SK-N-SH (cell line): ENCODE measurements around the gene BABAM1. TPM values are rescaled to one million over a fixed set of nuclear protein-coding genes. Genes with fewer than 3 reads are reported as not detected.

Source experiments
- CTCF ChIA-PET: fragments of 300-600, 350-600 bp; formaldehyde crosslinking; extraction: SDS; loops from one replicate; lab custom pipeline; 2021; lab: Yijun Ruan, JAX
- POLR2A ChIA-PET: fragments of 350-600 bp; sonication (Branson Sonifier 250); formaldehyde crosslinking; extraction: SDS; loops from one replicate; lab custom pipeline; 2020; ENCODE audit warnings: antibody characterized with exemption, inconsistent platforms; lab: Yijun Ruan, JAX
- DNase-seq: peaks from one replicate; pipeline ENCODE4 v3.0.0; 2012
- H2AFZ ChIP-seq: fragments of 200-600 bp; sonication (generic); 2 replicates; pipeline ENCODE4 v1.8.1; 2016; ENCODE audit warnings: antibody characterized with exemption, mild to moderate bottlenecking, low read depth
- H3F3A ChIP-seq: fragments of 200-600 bp; sonication (generic); replicated peaks from 2 replicates; pipeline ENCODE3; 2016; ENCODE audit warnings: antibody characterized with exemption, mild to moderate bottlenecking; ENCODE audit not compliant: insufficient read depth
- H3K27ac ChIP-seq, 2 experiments: fragments of 200-500 bp in 1 of 2; fragments of 200-600 bp in 1 of 2; sonication (Bioruptor generic) in 1 of 2; sonication (generic), shearing (Covaris generic) in 1 of 2; 2 replicates each; pipeline versions ENCODE4 v1.5.1 to v1.6.1; 2014 to 2016; ENCODE audit warnings: low read depth in 2 of 2, inconsistent platforms in 1 of 2, low read length in 1 of 2, mild to moderate bottlenecking in 1 of 2, mixed read lengths in 1 of 2
- H3K27me3 ChIP-seq: fragments of 200-600 bp; sonication (generic), shearing (Covaris generic); 2 replicates; pipeline ENCODE4 v1.6.1; 2016; ENCODE audit warnings: mixed run types; ENCODE audit not compliant: insufficient read depth
- H3K36me3 ChIP-seq, 2 experiments: fragments of 200-500 bp in 1 of 2; fragments of 200-600 bp in 1 of 2; sonication (Bioruptor generic) in 1 of 2; sonication (generic) in 1 of 2; replicated peaks in 1 of 2; 2 replicates each; pipeline versions ENCODE3 to v1.5.1; 2014 to 2016; ENCODE audit warnings: low read length in 1 of 2, mild to moderate bottlenecking in 1 of 2; ENCODE audit not compliant: insufficient read depth in 2 of 2, control insufficient read depth in 1 of 2
- H3K4me1 ChIP-seq, 2 experiments: fragments of 200-500 bp in 1 of 2; fragments of 200-600 bp in 1 of 2; sonication (Bioruptor generic) in 1 of 2; sonication (generic), shearing (Covaris generic) in 1 of 2; 2 replicates each; pipeline versions ENCODE4 v1.5.1 to v1.6.1; 2014 to 2016; ENCODE audit warnings: low read depth in 1 of 2, low read length in 1 of 2, mixed run types in 1 of 2; ENCODE audit not compliant: insufficient read depth in 2 of 2, control insufficient read depth in 1 of 2
- H3K4me2 ChIP-seq: fragments of 200-600 bp; sonication (generic), shearing (Covaris generic); 2 replicates; pipeline ENCODE4 v1.6.1; 2017; ENCODE audit warnings: mixed run types
- H3K4me3 ChIP-seq, 2 experiments: fragments of 200-500 bp in 1 of 2; fragments of 200-600 bp in 1 of 2; sonication (Bioruptor generic) in 1 of 2; sonication (generic), shearing (Covaris generic) in 1 of 2; 2 replicates each; pipeline versions ENCODE4 v1.5.1 to v1.8.1; 2014 to 2016; ENCODE audit warnings: low read depth in 2 of 2, inconsistent platforms in 1 of 2, low read length in 1 of 2, mild to moderate bottlenecking in 1 of 2, mixed read lengths in 1 of 2, moderate library complexity in 1 of 2
- H3K79me2 ChIP-seq: fragments of 200-600 bp; sonication (generic); 2 replicates; pipeline ENCODE4 v1.8.1; 2017; ENCODE audit warnings: mild to moderate bottlenecking; ENCODE audit not compliant: insufficient read depth
- H3K9ac ChIP-seq: fragments of 200-600 bp; sonication (generic); 2 replicates; pipeline ENCODE4 v1.6.1; 2017; ENCODE audit warnings: mixed run types
- H3K9me2 ChIP-seq: fragments of 200-600 bp; sonication (generic); 2 replicates; pipeline ENCODE4 v1.6.1; 2017; ENCODE audit warnings: mixed run types
- H3K9me3 ChIP-seq: fragments of 200-600 bp; sonication (generic); 2 replicates; pipeline ENCODE4 v1.6.1; 2017; ENCODE audit warnings: mixed run types, mild to moderate bottlenecking, moderate library complexity
- H4K20me1 ChIP-seq: fragments of 200-600 bp; sonication (generic); 2 replicates; pipeline ENCODE4 v1.6.1; 2017; ENCODE audit warnings: mild to moderate bottlenecking, mixed run types; ENCODE audit not compliant: insufficient read depth
- CHD2 ChIP-seq: fragments of 150-350 bp; IDR thresholded peaks from 2 replicates; pipeline ENCODE4 v1.6.1; 2018; ENCODE audit warnings: low read length; ENCODE audit not compliant: partially characterized antibody
- CTCF ChIP-seq: fragments of 200-600 bp; sonication (generic); IDR thresholded peaks from 2 replicates; pipeline ENCODE4 v1.6.1; 2017; ENCODE audit warnings: antibody characterized with exemption, mild to moderate bottlenecking, moderate library complexity
- EZH2phosphoT487 ChIP-seq: fragments of 200-600 bp; sonication (generic); IDR thresholded peaks from 2 replicates; pipeline ENCODE4 v1.6.1; 2017; ENCODE audit warnings: low read depth, mixed run types, mild to moderate bottlenecking, antibody characterized with exemption, moderate library complexity, borderline replicate concordance
- FOXM1 ChIP-seq: IDR thresholded peaks from 2 replicates; pipeline ENCODE4 v1.4.0; 2012; ENCODE audit warnings: low read depth, mild to moderate bottlenecking
- GABPA ChIP-seq: IDR thresholded peaks from 2 replicates; pipeline ENCODE4 v1.4.0; 2012; ENCODE audit warnings: low read depth, mild to moderate bottlenecking
- GATA2 ChIP-seq: sonication (generic); formaldehyde crosslinking; IDR thresholded peaks from 2 replicates; pipeline ENCODE4 v1.5.0; 2020; ENCODE audit warnings: mild to moderate bottlenecking, missing genetic modification reagents
- JUND ChIP-seq: IDR thresholded peaks from 2 replicates; pipeline ENCODE4 v1.4.0; 2012
- MAX ChIP-seq: IDR thresholded peaks from 2 replicates; pipeline ENCODE4 v1.4.0; 2012; ENCODE audit warnings: low read depth
- PBX3 ChIP-seq: IDR thresholded peaks from 2 replicates; pipeline ENCODE4; 2012
- POLR2AphosphoS5 ChIP-seq: IDR thresholded peaks from 2 replicates; pipeline ENCODE4 v1.6.1; 2012; ENCODE audit warnings: low read depth, low read length
- RCOR1 ChIP-seq: fragments of 150-350 bp; IDR thresholded peaks from 2 replicates; pipeline ENCODE4 v1.6.1; 2017; ENCODE audit warnings: antibody characterized with exemption, low read length
- RFX5 ChIP-seq: IDR thresholded peaks from 2 replicates; pipeline ENCODE4 v1.6.1; 2012; ENCODE audit warnings: mild to moderate bottlenecking, improper control_type of control experiment, low read length
- SMC3 ChIP-seq: IDR thresholded peaks from 2 replicates; pipeline ENCODE4 v1.6.1; 2012; ENCODE audit warnings: low read depth, low read length, improper control_type of control experiment
- TCF12 ChIP-seq: IDR thresholded peaks from 2 replicates; pipeline ENCODE4 v1.4.0; 2012
- ZBTB33 ChIP-seq: IDR thresholded peaks from 2 replicates; pipeline ENCODE4 v1.4.0; 2012; ENCODE audit warnings: low read depth, borderline replicate concordance
- WGBS: methylation state at CpG from one replicate; pipeline ENCODE4 v1.1.6; 2017; ENCODE audit warnings: low lambda C conversion rate; 5-methylcytosine and 5-hydroxymethylcytosine counted together
- polyA plus RNA-seq, 3 experiments: library from polyadenylated mRNA; depleted of rRNA; stranded (reverse); fragments of >200 nt; gene quantifications; 2 replicates each; pipeline ENCODE4 v1.2.3, GENCODE V29; 2012

The BABAM1 gene
- polyA plus RNA-seq, 1 of the 3 experiments (the other 2 are of a cell fraction): 192 TPM

GRCh38 chr19:17246681-17247425, 20.4 kb upstream of the BABAM1 start:
- POLR2A ChIA-PET: no interaction called here
- TF ChIP-seq TCF12 (peak; percentile 36; the same call in 1 of the 2 replicates), MAX (no peak), CHD2 (peak; percentile 80), SMC3 (no peak), RCOR1 (peak; percentile 53; the same call in 1 of the 2 replicates), RFX5 (no peak)
- H3K27me3 ChIP-seq: no peaks in the 10 kb centered on the region
- 40% methylated on average over 17 of the region's 21 CpGs for WGBS
- peaks cover 4% of the 10 kb centered on the region for H3F3A ChIP-seq
- H3K79me2 ChIP-seq: peaks cover 35% of the 10 kb centered on the region
- DNase-seq: peak; percentile 88
- no peaks in the 10 kb centered on the region for H3K9me3 ChIP-seq
- H2AFZ ChIP-seq: peak overlapping the region; percentile 83
- H3K9ac ChIP-seq: peak overlapping the region; percentile 66; the same call in 1 of the 2 replicates
- H3K27ac ChIP-seq: peak overlapping the region; percentile 22 to 79; a peak in 3 of 4 replicates
- no peaks in the 10 kb centered on the region for H3K9me2 ChIP-seq
- CTCF ChIA-PET: interaction anchor here (1.2 kb wide), 1 partner anchor 13 kb away, joined by 4 read pairs; no protein-coding TSS in a partner anchor
- H3K36me3 ChIP-seq: no peaks in the 10 kb centered on the region
- peak overlapping the region; percentile 87 for H3K4me2 ChIP-seq
- H3K4me1 ChIP-seq: peaks cover 6 to 24% of the 10 kb centered on the region in 2 experiments; a peak in 2 of 4 replicates
- H3K4me3 ChIP-seq: peak overlapping the region; percentile 43 to 55; a peak in 2 of 4 replicates
- H4K20me1 ChIP-seq: peaks cover 13% of the 10 kb centered on the region; the same call in 1 of the 2 replicates

GRCh38 chr19:17248011-17248776, 19.0 kb upstream of the BABAM1 start:
- peaks cover 21% of the 10 kb centered on the region for H3K79me2 ChIP-seq
- CTCF ChIA-PET: interaction anchor here (1.1 to 2.9 kb wide), 4 partner anchors 12 to 36 kb away, joined by 3 to 14 read pairs (median 4); no protein-coding TSS in a partner anchor
- no peak for TF ChIP-seq CTCF
- no peak for TF ChIP-seq ZBTB33
- TF ChIP-seq FOXM1: no peak
- no peak for TF ChIP-seq EZH2phosphoT487
- no peak for TF ChIP-seq RCOR1
- no peak for TF ChIP-seq GATA2 (CRISPR knock-in tag)
- no peak for TF ChIP-seq PBX3
- no peak for TF ChIP-seq JUND
- TF ChIP-seq POLR2AphosphoS5: no peak
- TF ChIP-seq GABPA: no peak
- H3K27me3 ChIP-seq: no peaks in the 10 kb centered on the region
- no peak overlapping the region for H3K27ac ChIP-seq
- peaks cover 4% of the 10 kb centered on the region for H3F3A ChIP-seq
- 94% methylated on average over 8 of the region's 21 CpGs for WGBS
- POLR2A ChIA-PET: no interaction called here
- peaks cover 2% of the 10 kb centered on the region; the same call in 1 of the 2 replicates for H4K20me1 ChIP-seq
- H3K9me2 ChIP-seq: no peaks in the 10 kb centered on the region
- H3K9me3 ChIP-seq: no peaks in the 10 kb centered on the region
- H3K36me3 ChIP-seq: no peaks in the 10 kb centered on the region
- H3K9ac ChIP-seq: no peak overlapping the region
- H3K4me1 ChIP-seq: peaks cover 6 to 22% of the 10 kb centered on the region in 2 experiments; a peak in 2 of 4 replicates
- no peak overlapping the region for H3K4me2 ChIP-seq
- no peak overlapping the region for H2AFZ ChIP-seq
- H3K4me3 ChIP-seq: no peak overlapping the region
- DNase-seq: no peak
